ENCODE data around the gene ADAMTSL5. TPM values are rescaled to one million over a fixed set of nuclear protein-coding genes. Genes with fewer than 3 reads are reported as not detected.

The ADAMTSL5 gene
- total RNA-seq, 1 donor from 2014 or later: 16.9 TPM

- Mint-ChIP-seq H3K27ac (ENCODE audit: unreplicated experiment) (no peak overlapping the region), H3K9me3 (ENCODE audit: low read depth) (no peaks in the 10 kb centered on the region), H3K4me3 (ENCODE audit: unreplicated experiment) (no peak overlapping the region), H3K4me1 (ENCODE audit: low read depth) (peaks cover 3% of the 10 kb centered on the region), H3K27me3 (ENCODE audit: low read depth) (no peaks in the 10 kb centered on the region), H3K36me3 (ENCODE audit: low read depth) (peaks cover 2% of the 10 kb centered on the region)
- DNase-seq (ENCODE audit: low spot score): no peak
- TF ChIP-seq CTCF (IDR thresholded peaks at IDR 0.05): no peak
Measured at GRCh38 chr19:1556390-1557070, 43.7 kb upstream of the ADAMTSL5 start.

DNA sequence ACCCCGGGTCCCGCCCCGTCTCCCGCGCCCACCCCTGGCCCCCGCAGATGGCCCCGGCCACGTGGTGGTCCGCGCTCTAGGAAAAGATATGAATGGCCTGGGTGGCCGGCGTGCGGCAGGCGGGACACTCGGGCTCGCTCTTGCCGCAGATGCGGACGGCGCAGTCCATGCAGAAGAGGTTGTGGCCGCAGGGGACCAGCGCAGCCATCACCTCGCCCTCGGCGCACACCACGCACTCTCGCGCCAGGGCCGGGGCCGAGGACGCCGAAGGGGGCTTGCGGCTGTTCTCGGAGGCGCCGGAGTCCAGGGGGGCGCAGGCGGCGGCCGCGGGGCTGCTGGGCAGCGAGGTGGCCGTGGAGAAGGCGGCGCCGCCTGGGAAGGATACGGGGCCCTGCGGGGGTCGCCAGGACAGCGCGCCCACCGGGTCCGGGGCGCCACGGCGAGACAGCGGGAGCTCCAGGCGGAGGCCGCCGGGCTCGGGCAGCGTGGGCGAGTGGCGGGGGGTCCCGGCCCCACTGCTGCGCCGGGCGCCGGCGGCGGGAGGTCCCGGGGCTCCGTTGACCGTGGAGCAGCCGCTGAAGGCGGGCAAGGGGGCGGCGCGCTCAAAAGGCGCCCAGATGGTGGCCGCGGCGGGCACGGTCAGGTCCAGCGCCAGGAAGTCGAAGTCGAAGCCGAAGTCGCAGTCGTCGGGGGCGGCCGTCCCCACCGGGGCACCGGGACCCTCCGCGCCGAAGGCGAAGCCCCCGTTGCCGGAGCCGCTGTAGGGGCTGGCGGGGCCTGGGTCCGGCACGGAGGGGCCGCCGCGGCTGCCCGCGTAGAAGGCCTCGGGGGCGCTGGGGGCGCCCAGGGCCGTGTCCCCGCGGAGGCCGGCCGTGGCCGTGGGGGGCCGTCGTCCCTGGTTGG lies 42.9 kb upstream of the ADAMTSL5 start:
- H3K27me3 Mint-ChIP-seq (ENCODE audit: low read depth): no peaks in the 10 kb centered on the region
- peaks cover 3% of the 10 kb centered on the region for H3K36me3 Mint-ChIP-seq (ENCODE audit: low read depth)
- H3K9me3 Mint-ChIP-seq (ENCODE audit: low read depth): no peaks in the 10 kb centered on the region
- no peak for TF ChIP-seq CTCF (IDR thresholded peaks at IDR 0.05)
- H3K4me3 Mint-ChIP-seq (ENCODE audit: unreplicated experiment): no peak overlapping the region
- H3K4me1 Mint-ChIP-seq (ENCODE audit: low read depth): peaks cover 3% of the 10 kb centered on the region
- H3K27ac Mint-ChIP-seq (ENCODE audit: unreplicated experiment): no peak overlapping the region
- no peak for DNase-seq (ENCODE audit: low spot score)

GRCh38 chr19:1554968-1555367 lies 42.1 kb upstream of the ADAMTSL5 start:
- Mint-ChIP-seq H3K4me3 (ENCODE audit: unreplicated experiment) (no peak overlapping the region), H3K9me3 (ENCODE audit: low read depth) (no peaks in the 10 kb centered on the region), H3K27ac (ENCODE audit: unreplicated experiment) (no peak overlapping the region), H3K27me3 (ENCODE audit: low read depth) (no peaks in the 10 kb centered on the region), H3K36me3 (ENCODE audit: low read depth) (peaks cover 3% of the 10 kb centered on the region), H3K4me1 (ENCODE audit: low read depth) (peaks cover 3% of the 10 kb centered on the region)
- TF ChIP-seq CTCF (IDR thresholded peaks at IDR 0.05): no peak
- DNase-seq (ENCODE audit: low spot score): no peak

- Mint-ChIP-seq H3K4me3 (ENCODE audit: unreplicated experiment) (no peak overlapping the region), H3K4me1 (ENCODE audit: low read depth) (no peaks in the 10 kb centered on the region), H3K27me3 (ENCODE audit: low read depth) (no peaks in the 10 kb centered on the region), H3K9me3 (ENCODE audit: low read depth) (no peaks in the 10 kb centered on the region), H3K36me3 (ENCODE audit: low read depth) (peaks cover 3% of the 10 kb centered on the region), H3K27ac (ENCODE audit: unreplicated experiment) (no peak overlapping the region)
- TF ChIP-seq CTCF (IDR thresholded peaks at IDR 0.05): no peak
- DNase-seq (ENCODE audit: low spot score): no peak
Measured at GRCh38 chr19:1553415-1553814, 40.6 kb upstream of the ADAMTSL5 start.

Measured in chondrocyte (in vitro differentiated cells).